ENCODE data around the gene EPHB1.

The EPHB1 gene

GRCh38 chr3:134872440-134873388 is 77.7 kb downstream of the EPHB1 start:
- H4K91ac ChIP-seq (ENCODE audit: low read length) = no peak overlapping the region
- no peak overlapping the region for H3K4ac ChIP-seq (ENCODE audit: low read depth in 1 of 2, low read length in 2 of 2)
- no peak overlapping the region for H3K27ac ChIP-seq (ENCODE audit: low read length, poor library complexity, severe bottlenecking)
- H3K4me1 ChIP-seq (ENCODE audit: control insufficient read depth, insufficient read depth, low read depth, low read length) = peaks cover 8% of the 10 kb centered on the region
- H3K4me3 ChIP-seq (ENCODE audit: insufficient read depth in 1 of 2, low read depth in 1 of 2, low read length in 2 of 2) = no peak overlapping the region
- H2AK5ac ChIP-seq (ENCODE audit: low read length, severe bottlenecking) = no peak overlapping the region
- H2BK15ac ChIP-seq (ENCODE audit: low read depth, poor library complexity, severe bottlenecking) = no peak overlapping the region
- H3K18ac ChIP-seq (ENCODE audit: low read depth in 1 of 2, low read length in 2 of 2) = no peak overlapping the region
- H3K9ac ChIP-seq (ENCODE audit: low read length) = no peak overlapping the region
- 83% methylated on average over 8 of the region's 8 CpGs for WGBS
- no peak overlapping the region for H2BK120ac ChIP-seq (ENCODE audit: low read depth, low read length)
- H3K27me3 ChIP-seq (ENCODE audit: control insufficient read depth in 1 of 2, insufficient read depth in 1 of 2, low read length in 2 of 2) = no peaks in the 10 kb centered on the region
- no peak overlapping the region for H3K4me2 ChIP-seq (ENCODE audit: low read length, poor library complexity, severe bottlenecking)
- no peaks in the 10 kb centered on the region for H3K36me3 ChIP-seq (ENCODE audit: control insufficient read depth in 1 of 2, insufficient read depth in 2 of 2, low read depth in 1 of 2, low read length in 2 of 2)
- H3K23ac ChIP-seq (ENCODE audit: low read length in 2 of 2) = no peak overlapping the region
- no peak overlapping the region for H3K14ac ChIP-seq (ENCODE audit: low read length in 2 of 2)
- H3K9me3 ChIP-seq (ENCODE audit: control insufficient read depth, low read length) = no peaks in the 10 kb centered on the region
- peaks cover 4% of the 10 kb centered on the region for H3K79me1 ChIP-seq (replicated peaks; ENCODE audit: low read length, poor library complexity, severe bottlenecking)
- H4K8ac ChIP-seq (ENCODE audit: low read length) = no peak overlapping the region
- no peak overlapping the region for H2AFZ ChIP-seq (ENCODE audit: low read depth, low read length)
- no peak for DNase-seq
- no peak overlapping the region for H2BK12ac ChIP-seq (ENCODE audit: low read length in 2 of 2)
- no peak overlapping the region for H2BK5ac ChIP-seq (ENCODE audit: low read depth, low read length, poor library complexity, severe bottlenecking)

GRCh38 chr3:134873789-134874188 is 78.7 kb downstream of the EPHB1 start:
- peaks cover 7% of the 10 kb centered on the region for H3K79me1 ChIP-seq (replicated peaks; ENCODE audit: low read length, poor library complexity, severe bottlenecking)
- no peak overlapping the region for H4K91ac ChIP-seq (ENCODE audit: low read length)
- H2BK15ac ChIP-seq (ENCODE audit: low read depth, poor library complexity, severe bottlenecking) = no peak overlapping the region
- H3K9ac ChIP-seq (ENCODE audit: low read length) = no peak overlapping the region
- no peak overlapping the region for H3K14ac ChIP-seq (ENCODE audit: low read length in 2 of 2)
- H3K4me1 ChIP-seq (ENCODE audit: control insufficient read depth, insufficient read depth, low read depth, low read length) = peaks cover 11% of the 10 kb centered on the region
- no peak overlapping the region for H2BK12ac ChIP-seq (ENCODE audit: low read length in 2 of 2)
- no peak overlapping the region for H3K27ac ChIP-seq (ENCODE audit: low read length, poor library complexity, severe bottlenecking)
- WGBS = 83% methylated on average over 1 of the region's 1 CpG
- no peak overlapping the region for H3K18ac ChIP-seq (ENCODE audit: low read depth in 1 of 2, low read length in 2 of 2)
- H2AK5ac ChIP-seq (ENCODE audit: low read length, severe bottlenecking) = no peak overlapping the region
- no peak overlapping the region for H2BK120ac ChIP-seq (ENCODE audit: low read depth, low read length)
- DNase-seq = no peak
- H3K4me3 ChIP-seq (ENCODE audit: insufficient read depth in 1 of 2, low read depth in 1 of 2, low read length in 2 of 2) = no peak overlapping the region
- no peak overlapping the region for H3K4me2 ChIP-seq (ENCODE audit: low read length, poor library complexity, severe bottlenecking)
- no peaks in the 10 kb centered on the region for H3K36me3 ChIP-seq (ENCODE audit: control insufficient read depth in 1 of 2, insufficient read depth in 2 of 2, low read depth in 1 of 2, low read length in 2 of 2)
- H3K4ac ChIP-seq (ENCODE audit: low read depth in 1 of 2, low read length in 2 of 2) = no peak overlapping the region
- H2BK5ac ChIP-seq (ENCODE audit: low read depth, low read length, poor library complexity, severe bottlenecking) = no peak overlapping the region
- H2AFZ ChIP-seq (ENCODE audit: low read depth, low read length) = no peak overlapping the region
- H3K27me3 ChIP-seq (ENCODE audit: control insufficient read depth in 1 of 2, insufficient read depth in 1 of 2, low read length in 2 of 2) = no peaks in the 10 kb centered on the region
- H3K23ac ChIP-seq (ENCODE audit: low read length in 2 of 2) = no peak overlapping the region
- no peaks in the 10 kb centered on the region for H3K9me3 ChIP-seq (ENCODE audit: control insufficient read depth, low read length)
- no peak overlapping the region for H4K8ac ChIP-seq (ENCODE audit: low read length)

- Histone ChIP-seq H4K8ac (ENCODE audit: low read length) (no peak overlapping the region), H3K14ac (ENCODE audit: low read length in 2 of 2) (no peak overlapping the region)
- WGBS = 72% methylated on average over 10 of the region's 10 CpGs
These were observed 79.8 kb downstream of the EPHB1 start for GRCh38 chr3:134874737-134875413.

GRCh38 chr3:134876836-134877235 is 81.8 kb downstream of the EPHB1 start:
- H3K14ac ChIP-seq (ENCODE audit: low read length in 2 of 2) = no peak overlapping the region
- no peak overlapping the region for H3K4me2 ChIP-seq (ENCODE audit: low read length, poor library complexity, severe bottlenecking)
- no peak overlapping the region for H2BK5ac ChIP-seq (ENCODE audit: low read depth, low read length, poor library complexity, severe bottlenecking)
- 82% methylated on average over 2 of the region's 2 CpGs for WGBS
- H2BK12ac ChIP-seq (ENCODE audit: low read length in 2 of 2) = no peak overlapping the region
- no peak overlapping the region for H3K4me3 ChIP-seq (ENCODE audit: insufficient read depth in 1 of 2, low read depth in 1 of 2, low read length in 2 of 2)
- no peaks in the 10 kb centered on the region for H3K36me3 ChIP-seq (ENCODE audit: control insufficient read depth in 1 of 2, insufficient read depth in 2 of 2, low read depth in 1 of 2, low read length in 2 of 2)
- no peak overlapping the region for H3K27ac ChIP-seq (ENCODE audit: low read length, poor library complexity, severe bottlenecking)
- DNase-seq = no peak
- H3K23ac ChIP-seq (ENCODE audit: low read length in 2 of 2) = no peak overlapping the region
- H3K27me3 ChIP-seq (ENCODE audit: control insufficient read depth in 1 of 2, insufficient read depth in 1 of 2, low read length in 2 of 2) = no peaks in the 10 kb centered on the region
- H3K9me3 ChIP-seq (ENCODE audit: control insufficient read depth, low read length) = no peaks in the 10 kb centered on the region
- H3K4ac ChIP-seq (ENCODE audit: low read depth in 1 of 2, low read length in 2 of 2) = no peak overlapping the region
- peaks cover 6% of the 10 kb centered on the region for H3K79me1 ChIP-seq (replicated peaks; ENCODE audit: low read length, poor library complexity, severe bottlenecking)
- H2BK120ac ChIP-seq (ENCODE audit: low read depth, low read length) = no peak overlapping the region
- no peak overlapping the region for H2BK15ac ChIP-seq (ENCODE audit: low read depth, poor library complexity, severe bottlenecking)
- H2AK5ac ChIP-seq (ENCODE audit: low read length, severe bottlenecking) = no peak overlapping the region
- H2AFZ ChIP-seq (ENCODE audit: low read depth, low read length) = no peak overlapping the region
- H4K91ac ChIP-seq (ENCODE audit: low read length) = no peak overlapping the region
- H3K9ac ChIP-seq (ENCODE audit: low read length) = no peak overlapping the region
- H4K8ac ChIP-seq (ENCODE audit: low read length) = no peak overlapping the region
- H3K18ac ChIP-seq (ENCODE audit: low read depth in 1 of 2, low read length in 2 of 2) = no peak overlapping the region
- peaks cover 13% of the 10 kb centered on the region for H3K4me1 ChIP-seq (ENCODE audit: control insufficient read depth, insufficient read depth, low read depth, low read length)

More at GRCh38 chr3:134874737-134875413, 79.8 kb downstream of the EPHB1 start:
- peaks cover 7% of the 10 kb centered on the region for H3K79me1 ChIP-seq (replicated peaks; ENCODE audit: low read length, poor library complexity, severe bottlenecking)
- no peaks in the 10 kb centered on the region for H3K9me3 ChIP-seq (ENCODE audit: control insufficient read depth, low read length)
- no peak overlapping the region for H3K4ac ChIP-seq (ENCODE audit: low read depth in 1 of 2, low read length in 2 of 2)
- H2BK120ac ChIP-seq (ENCODE audit: low read depth, low read length) = no peak overlapping the region
- H2AK5ac ChIP-seq (ENCODE audit: low read length, severe bottlenecking) = no peak overlapping the region
- H3K4me1 ChIP-seq (ENCODE audit: control insufficient read depth, insufficient read depth, low read depth, low read length) = peaks cover 11% of the 10 kb centered on the region
- no peak overlapping the region for H3K4me2 ChIP-seq (ENCODE audit: low read length, poor library complexity, severe bottlenecking)
- H3K4me3 ChIP-seq (ENCODE audit: insufficient read depth in 1 of 2, low read depth in 1 of 2, low read length in 2 of 2) = no peak overlapping the region
- H3K18ac ChIP-seq (ENCODE audit: low read depth in 1 of 2, low read length in 2 of 2) = no peak overlapping the region
- no peak overlapping the region for H4K91ac ChIP-seq (ENCODE audit: low read length)
- H3K23ac ChIP-seq (ENCODE audit: low read length in 2 of 2) = no peak overlapping the region
- no peaks in the 10 kb centered on the region for H3K27me3 ChIP-seq (ENCODE audit: control insufficient read depth in 1 of 2, insufficient read depth in 1 of 2, low read length in 2 of 2)
- no peak overlapping the region for H3K9ac ChIP-seq (ENCODE audit: low read length)
- no peak overlapping the region for H2BK15ac ChIP-seq (ENCODE audit: low read depth, poor library complexity, severe bottlenecking)
- no peak overlapping the region for H2AFZ ChIP-seq (ENCODE audit: low read depth, low read length)
- DNase-seq = no peak
- H3K36me3 ChIP-seq (ENCODE audit: control insufficient read depth in 1 of 2, insufficient read depth in 2 of 2, low read depth in 1 of 2, low read length in 2 of 2) = no peaks in the 10 kb centered on the region
- H2BK5ac ChIP-seq (ENCODE audit: low read depth, low read length, poor library complexity, severe bottlenecking) = no peak overlapping the region
- no peak overlapping the region for H3K27ac ChIP-seq (ENCODE audit: low read length, poor library complexity, severe bottlenecking)
- no peak overlapping the region for H2BK12ac ChIP-seq (ENCODE audit: low read length in 2 of 2)
